H9 (cell line): Measurements from ENCODE around the gene TBCEL. TPM values are rescaled to one million over a fixed set of nuclear protein-coding genes. Genes with fewer than 3 reads are reported as not detected.

Experiments used
- DNase-seq: peaks from one replicate; pipeline ENCODE4 v3.0.0-alpha.2; 2017
- H2AFZ ChIP-seq: one replicate; pipeline ENCODE4 v1.6.1; 2013; ENCODE audit warnings: mild to moderate bottlenecking, low read length, control low read depth, moderate library complexity
- H2AK5ac ChIP-seq: 2 replicates; pipeline ENCODE4 v1.6.1; 2013; ENCODE audit warnings: low read length, control low read depth, mixed read lengths; ENCODE audit not compliant: insufficient read length
- H2BK120ac ChIP-seq: one replicate; pipeline ENCODE4 v1.6.1; 2013; ENCODE audit warnings: low read depth, mild to moderate bottlenecking, low read length, control low read depth, inconsistent platforms; ENCODE audit not compliant: poor library complexity, severe bottlenecking
- H2BK12ac ChIP-seq: 2 replicates; pipeline ENCODE4 v1.6.1; 2013; ENCODE audit warnings: low read length, control low read depth, mixed read lengths, low read depth; ENCODE audit not compliant: insufficient read length
- H2BK15ac ChIP-seq: 2 replicates; pipeline ENCODE4 v1.6.1; 2013; ENCODE audit warnings: low read depth, low read length, control low read depth
- H2BK20ac ChIP-seq: one replicate; pipeline ENCODE4 v1.6.1; 2013; ENCODE audit warnings: low read depth, mild to moderate bottlenecking, low read length, control low read depth, inconsistent platforms; ENCODE audit not compliant: poor library complexity, severe bottlenecking
- H2BK5ac ChIP-seq: 2 replicates; pipeline ENCODE4 v1.6.1; 2013; ENCODE audit warnings: low read length, control low read depth, mixed read lengths; ENCODE audit not compliant: insufficient read length
- H3K14ac ChIP-seq: 2 replicates; pipeline ENCODE4 v1.6.1; 2013; ENCODE audit warnings: low read length, control low read depth; ENCODE audit not compliant: insufficient read depth
- H3K18ac ChIP-seq: 2 replicates; pipeline ENCODE4 v1.6.1; 2013; ENCODE audit warnings: low read depth, mild to moderate bottlenecking, mixed read lengths, low read length, control low read depth; ENCODE audit not compliant: insufficient read length
- H3K23ac ChIP-seq: 2 replicates; pipeline ENCODE4 v1.6.1; 2013; ENCODE audit warnings: low read length, control low read depth, mixed read lengths, low read depth; ENCODE audit not compliant: insufficient read length
- H3K23me2 ChIP-seq: 2 replicates; pipeline ENCODE4 v1.6.1; 2013; ENCODE audit warnings: low read depth, mild to moderate bottlenecking, mixed read lengths, low read length, control low read depth; ENCODE audit not compliant: insufficient read length, poor library complexity, severe bottlenecking
- H3K27ac ChIP-seq: 2 replicates; pipeline ENCODE4 v1.5.1; 2013; ENCODE audit warnings: low read length, control low read depth, mixed read lengths, low read depth; ENCODE audit not compliant: insufficient read length
- H3K27me3 ChIP-seq: 2 replicates; pipeline ENCODE4 v1.6.1; 2013; ENCODE audit warnings: low read length, control low read depth, inconsistent platforms; ENCODE audit not compliant: insufficient read depth
- H3K4ac ChIP-seq: 2 replicates; pipeline ENCODE4 v1.6.1; 2013; ENCODE audit warnings: low read depth, mild to moderate bottlenecking, control low read depth, inconsistent platforms, low read length, moderate library complexity
- H3K4me1 ChIP-seq: 2 replicates; pipeline ENCODE4 v1.6.1; 2013; ENCODE audit warnings: low read length, control low read depth, inconsistent platforms; ENCODE audit not compliant: insufficient read depth
- H3K4me2 ChIP-seq: 2 replicates; pipeline ENCODE4 v1.6.1; 2013; ENCODE audit warnings: low read length, control low read depth, mixed read lengths; ENCODE audit not compliant: insufficient read length, insufficient read depth
- H3K56ac ChIP-seq: 2 replicates; pipeline ENCODE4 v1.6.1; 2013; ENCODE audit warnings: low read depth, mild to moderate bottlenecking, mixed read lengths, low read length, control low read depth; ENCODE audit not compliant: insufficient read length
- H3K79me1 ChIP-seq: 2 replicates; pipeline ENCODE4 v1.6.1; 2013; ENCODE audit warnings: low read depth, mild to moderate bottlenecking, moderate library complexity, low read length, control low read depth, inconsistent platforms; ENCODE audit not compliant: insufficient read depth, poor library complexity, severe bottlenecking
- H3K79me2 ChIP-seq: 2 replicates; pipeline ENCODE4 v1.6.1; 2013; ENCODE audit warnings: low read length, control low read depth, inconsistent platforms; ENCODE audit not compliant: insufficient read depth
- H3K9ac ChIP-seq: 2 replicates; pipeline ENCODE4 v1.6.1; 2013; ENCODE audit warnings: low read length, control low read depth, mixed read lengths; ENCODE audit not compliant: insufficient read length; ENCODE audit errors: extremely low read depth
- H3K9me3 ChIP-seq: one replicate; pipeline ENCODE4 v1.6.1; 2013; ENCODE audit warnings: low read depth, low read length, inconsistent platforms; ENCODE audit not compliant: control insufficient read depth
- H3T11ph ChIP-seq: one replicate; pipeline ENCODE4 v1.6.1; 2013; ENCODE audit warnings: mild to moderate bottlenecking, low read length, control low read depth, inconsistent platforms
- H4K20me1 ChIP-seq: one replicate; pipeline ENCODE4 v1.6.1; 2013; ENCODE audit not compliant: control insufficient read depth, insufficient read length, insufficient read depth
- H4K5ac ChIP-seq: 2 replicates; pipeline ENCODE4 v1.6.1; 2013; ENCODE audit warnings: low read depth, mild to moderate bottlenecking, mixed read lengths, low read length, control low read depth; ENCODE audit not compliant: insufficient read length
- H4K8ac ChIP-seq: replicated peaks from 2 replicates; pipeline ENCODE4 v1.6.1; 2013; ENCODE audit warnings: low read length, control low read depth, mixed read lengths, low read depth; ENCODE audit not compliant: insufficient read length
- H4K91ac ChIP-seq: 2 replicates; pipeline ENCODE4 v1.6.1; 2013; ENCODE audit warnings: low read depth, mild to moderate bottlenecking, moderate library complexity, mixed read lengths, low read length, control low read depth; ENCODE audit not compliant: insufficient read length
- H3K27ac Mint-ChIP-seq, 3 experiments: 2 replicates in 2 of 3; 3 replicates in 1 of 3; pipeline ENCODE4 v1.8.0; 2020 to 2021; ENCODE audit warnings: mixed read lengths in 3 of 3, mild to moderate bottlenecking in 1 of 3, moderate library complexity in 1 of 3
- H3K27me3 Mint-ChIP-seq: 2 replicates; pipeline ENCODE4 v1.8.0; 2021; ENCODE audit warnings: low read depth, mild to moderate bottlenecking, moderate library complexity, mixed read lengths
- H3K36me3 Mint-ChIP-seq, 3 experiments: 2 replicates in 2 of 3; 3 replicates in 1 of 3; pipeline ENCODE4 v1.8.0; 2020 to 2021; ENCODE audit warnings: low read depth in 3 of 3, mixed read lengths in 3 of 3; ENCODE audit not compliant: insufficient read depth in 1 of 3
- H3K4me1 Mint-ChIP-seq, 2 experiments: 2 replicates each; pipeline ENCODE4 v1.8.0; 2020; ENCODE audit warnings: mixed read lengths in 2 of 2
- H3K4me3 Mint-ChIP-seq, 2 experiments: 2 replicates in 1 of 2; 3 replicates in 1 of 2; pipeline ENCODE4 v1.8.0; 2020 to 2021; ENCODE audit warnings: mild to moderate bottlenecking in 2 of 2, mixed read lengths in 2 of 2, moderate library complexity in 1 of 2
- H3K9me3 Mint-ChIP-seq, 2 experiments: 2 replicates in 1 of 2; 3 replicates in 1 of 2; pipeline ENCODE4 v1.8.0; 2020; ENCODE audit warnings: mild to moderate bottlenecking in 2 of 2, mixed read lengths in 2 of 2, moderate library complexity in 1 of 2
- WGBS: extraction: QIAGEN DNeasy Blood & Tissue Kit; methylation state at CpG from one replicate; pipeline ENCODE4 v1.1.7; 2013; ENCODE audit warnings: missing lambda C conversion rate, low lambda C conversion rate, mixed read lengths; ENCODE audit not compliant: insufficient read length; ENCODE audit errors: extremely low coverage; 5-methylcytosine and 5-hydroxymethylcytosine counted together
- total RNA-seq: library from RNA; stranded (reverse); gene quantifications from 2 replicates; pipeline ENCODE4 v1.2.1, GENCODE V29; 2021
- TF ChIP-seq, protein P1 (sequence below): fragments of 200-600 bp; sonication (generic); conservative IDR thresholded peaks from 3 replicates; pipeline ENCODE4 v1.8.0; 2021; ENCODE audit warnings: antibody characterized with exemption, mild to moderate bottlenecking

TBCEL gene
- total RNA-seq, 1 experiment from 2014 or later, result 17.3 TPM

GRCh38 chr11:121063728-121064127 is 39.8 kb downstream of the TBCEL start:
- Histone ChIP-seq H3K9me3 (no peaks in the 10 kb centered on the region), H3K27ac (no peak overlapping the region), H4K91ac (no peak overlapping the region), H2AFZ (no peak overlapping the region), H3K9ac (no peak overlapping the region), H3K4ac (no peak overlapping the region), H3K56ac (no peak overlapping the region), H2AK5ac (no peak overlapping the region), H2BK12ac (no peak overlapping the region), H2BK120ac (no peak overlapping the region), H3K27me3 (no peaks in the 10 kb centered on the region), H3K23me2 (no peaks in the 10 kb centered on the region), H3K14ac (no peak overlapping the region), H3K79me1 (no peaks in the 10 kb centered on the region), H2BK20ac (no peak overlapping the region), H2BK15ac (no peak overlapping the region), H3K23ac (no peak overlapping the region), H3K18ac (no peak overlapping the region), H4K5ac (no peak overlapping the region), H3K4me2 (no peak overlapping the region), H3K79me2 (no peaks in the 10 kb centered on the region), H3T11ph (no peak overlapping the region), H4K8ac (no peak overlapping the region), H3K4me1 (no peaks in the 10 kb centered on the region), H2BK5ac (no peak overlapping the region), H4K20me1 (no peaks in the 10 kb centered on the region)
- no CpG with 5 or more reads among the region's 2 CpGs for WGBS
- no peaks in the 10 kb centered on the region for H3K27me3 Mint-ChIP-seq
- H3K27ac Mint-ChIP-seq, result no peak overlapping the region
- H3K4me1 Mint-ChIP-seq, result no peaks in the 10 kb centered on the region
- peaks cover 15 to 31% (median 26%) of the 10 kb centered on the region in 3 experiments for H3K36me3 Mint-ChIP-seq
- DNase-seq, result no peak
- TF ChIP-seq, protein P1, sequence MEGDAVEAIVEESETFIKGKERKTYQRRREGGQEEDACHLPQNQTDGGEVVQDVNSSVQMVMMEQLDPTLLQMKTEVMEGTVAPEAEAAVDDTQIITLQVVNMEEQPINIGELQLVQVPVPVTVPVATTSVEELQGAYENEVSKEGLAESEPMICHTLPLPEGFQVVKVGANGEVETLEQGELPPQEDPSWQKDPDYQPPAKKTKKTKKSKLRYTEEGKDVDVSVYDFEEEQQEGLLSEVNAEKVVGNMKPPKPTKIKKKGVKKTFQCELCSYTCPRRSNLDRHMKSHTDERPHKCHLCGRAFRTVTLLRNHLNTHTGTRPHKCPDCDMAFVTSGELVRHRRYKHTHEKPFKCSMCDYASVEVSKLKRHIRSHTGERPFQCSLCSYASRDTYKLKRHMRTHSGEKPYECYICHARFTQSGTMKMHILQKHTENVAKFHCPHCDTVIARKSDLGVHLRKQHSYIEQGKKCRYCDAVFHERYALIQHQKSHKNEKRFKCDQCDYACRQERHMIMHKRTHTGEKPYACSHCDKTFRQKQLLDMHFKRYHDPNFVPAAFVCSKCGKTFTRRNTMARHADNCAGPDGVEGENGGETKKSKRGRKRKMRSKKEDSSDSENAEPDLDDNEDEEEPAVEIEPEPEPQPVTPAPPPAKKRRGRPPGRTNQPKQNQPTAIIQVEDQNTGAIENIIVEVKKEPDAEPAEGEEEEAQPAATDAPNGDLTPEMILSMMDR, result peak; percentile 69
- H3K4me3 Mint-ChIP-seq, result no peak overlapping the region
- H3K9me3 Mint-ChIP-seq, result no peaks in the 10 kb centered on the region
